Fibroblast of lung (primary cell): ENCODE data around the gene SLC45A1. TPM values are rescaled to one million over a fixed set of nuclear protein-coding genes. Genes with fewer than 3 reads are reported as not detected.

ENCODE experiments used
- DNase-seq, 2 donors: peaks; one replicate each; pipeline versions ENCODE4 v3.0.0 to v3.0.0-alpha.2; 2010; ENCODE audit warnings: low read depth in 2 of 2
- H2AFZ ChIP-seq: 2 replicates; pipeline ENCODE4 v1.5.1; 2012; ENCODE audit warnings: low read length, control low read depth, inconsistent platforms
- H3K27ac ChIP-seq: 2 replicates; pipeline ENCODE4 v1.5.1; 2011; ENCODE audit warnings: low read length, control low read depth; ENCODE audit not compliant: insufficient read depth
- H3K27me3 ChIP-seq: 2 replicates; pipeline ENCODE4 v1.5.1; 2011; ENCODE audit warnings: mild to moderate bottlenecking, low read length; ENCODE audit not compliant: control insufficient read depth, insufficient read depth
- H3K36me3 ChIP-seq: 2 replicates; pipeline ENCODE4 v1.5.1; 2011; ENCODE audit warnings: low read length; ENCODE audit not compliant: control insufficient read depth, insufficient read depth
- H3K4me1 ChIP-seq: 2 replicates; pipeline ENCODE4 v1.5.1; 2011; ENCODE audit warnings: low read length; ENCODE audit not compliant: control insufficient read depth, insufficient read depth; ENCODE audit errors: extremely low read depth
- H3K4me2 ChIP-seq: 2 replicates; pipeline ENCODE4 v1.5.1; 2011; ENCODE audit warnings: low read length, control low read depth; ENCODE audit not compliant: insufficient read depth; ENCODE audit errors: extremely low read depth
- H3K4me3 ChIP-seq, 4 experiments: fragments of 200-600 bp in 1 of 4; sonication (generic) in 1 of 4; replicated peaks in 1 of 4; 2 replicates each; pipeline ENCODE4 v1.5.1; 2011 to 2016; ENCODE audit warnings: low read length in 4 of 4, low read depth in 3 of 4, mild to moderate bottlenecking in 3 of 4, control low read depth in 2 of 4, inconsistent platforms in 1 of 4, mixed read lengths in 1 of 4; ENCODE audit not compliant: insufficient read depth in 1 of 4; ENCODE audit errors: control extremely low read depth in 1 of 4
- H3K79me2 ChIP-seq: 2 replicates; pipeline ENCODE4 v1.5.1; 2012; ENCODE audit warnings: mild to moderate bottlenecking, low read length, inconsistent platforms; ENCODE audit not compliant: control insufficient read depth, insufficient read depth
- H3K9ac ChIP-seq: 2 replicates; pipeline ENCODE4 v1.5.1; 2011; ENCODE audit warnings: mild to moderate bottlenecking, low read length, control low read depth; ENCODE audit not compliant: insufficient read depth
- H3K9me3 ChIP-seq: 2 replicates; pipeline ENCODE4 v1.5.1; 2012; ENCODE audit warnings: low read depth, low read length; ENCODE audit not compliant: control insufficient read depth, insufficient read depth
- H4K20me1 ChIP-seq: 2 replicates; pipeline ENCODE4 v1.5.1; 2011; ENCODE audit warnings: low read length; ENCODE audit not compliant: control insufficient read depth, insufficient read depth; ENCODE audit errors: extremely low read depth
- CTCF ChIP-seq, 2 donors: IDR thresholded peaks in 1 of 2; conservative IDR thresholded peaks in 1 of 2; 1 replicate in 1 of 2; 2 replicates in 1 of 2; pipeline ENCODE4 v1.5.1; 2011 to 2012; ENCODE audit warnings: low read length in 2 of 2, control low read depth in 1 of 2, inconsistent platforms in 1 of 2, low read depth in 1 of 2, mild to moderate bottlenecking in 1 of 2
- EZH2 ChIP-seq: IDR thresholded peaks from 2 replicates; pipeline ENCODE4 v1.5.1; 2012; ENCODE audit warnings: low read length, control low read depth, mild to moderate bottlenecking; ENCODE audit errors: missing control alignments
- polyA plus RNA-seq, 2 donors: library from polyadenylated mRNA; depleted of rRNA in 1 of 2; stranded (reverse) in 1 of 2; unstranded in 1 of 2; fragments of >200 nt; gene quantifications; 2 replicates each; pipeline ENCODE4 v1.2.1, GENCODE V29; 2011 to 2012; ENCODE audit warnings: missing spikeins in 1 of 2
- total RNA-seq: library from RNA; depleted of rRNA; stranded (reverse); fragments of >200 nt; gene quantifications from 2 replicates; pipeline ENCODE4 v1.2.1, GENCODE V29; 2014

Gene SLC45A1
- total and polyA plus RNA-seq, 2 donors (not counting 1 experiment from before 2014, with no cell fraction given), result 2.1 to 2.6 TPM

GRCh38 chr1:8315573-8316475, 2.1 kb upstream of the SLC45A1 start:
- Histone ChIP-seq H2AFZ (no peak overlapping the region), H3K36me3 (no peaks in the 10 kb centered on the region), H3K4me1 (peaks cover 9% of the 10 kb centered on the region), H3K4me2 (no peak overlapping the region), H3K4me3 (no peak overlapping the region), H4K20me1 (no peaks in the 10 kb centered on the region), H3K9ac (no peak overlapping the region), H3K27ac (no peak overlapping the region), H3K9me3 (no peaks in the 10 kb centered on the region), H3K79me2 (no peaks in the 10 kb centered on the region), H3K27me3 (no peaks in the 10 kb centered on the region)
- TF ChIP-seq EZH2, result no peak
- peak in 1 of 2 donors; percentile 21 for TF ChIP-seq CTCF (conservative IDR thresholded peaks at IDR 0.05 in 1 of 2, IDR thresholded peaks at IDR 0.05 in 1 of 2; ENCODE audit: low read depth in 1 of 2, low read length in 2 of 2)
- DNase-seq, result no peak

GRCh38 chr1:8318436-8318835, 522 bp downstream of the SLC45A1 start:
- Histone ChIP-seq H4K20me1 (no peaks in the 10 kb centered on the region), H3K4me2 (peak overlapping the region; percentile 88), H3K4me3 (peak overlapping the region; percentile 47 to 76 (median 70)), H3K36me3 (no peaks in the 10 kb centered on the region), H3K4me1 (peaks cover 9% of the 10 kb centered on the region), H3K79me2 (no peaks in the 10 kb centered on the region), H3K27me3 (no peaks in the 10 kb centered on the region), H3K9me3 (no peaks in the 10 kb centered on the region), H3K27ac (peak overlapping the region; percentile 64), H2AFZ (peak overlapping the region; percentile 58), H3K9ac (peak overlapping the region; percentile 84)
- no peak for DNase-seq
- TF ChIP-seq EZH2 (no peak), CTCF (conservative IDR thresholded peaks at IDR 0.05 in 1 of 2, IDR thresholded peaks at IDR 0.05 in 1 of 2; ENCODE audit: low read depth in 1 of 2, low read length in 2 of 2) (no peak)

- H4K20me1 ChIP-seq, result no peaks in the 10 kb centered on the region
- H3K9ac ChIP-seq, result no peak overlapping the region
- DNase-seq, result no peak
- no peaks in the 10 kb centered on the region for H3K9me3 ChIP-seq
- H3K4me1 ChIP-seq, result peaks cover 9% of the 10 kb centered on the region
- no peak overlapping the region for H3K4me2 ChIP-seq
- TF ChIP-seq EZH2 (no peak), CTCF (conservative IDR thresholded peaks at IDR 0.05 in 1 of 2, IDR thresholded peaks at IDR 0.05 in 1 of 2; ENCODE audit: low read depth in 1 of 2, low read length in 2 of 2) (no peak)
- H3K27me3 ChIP-seq, result no peaks in the 10 kb centered on the region
- no peaks in the 10 kb centered on the region for H3K79me2 ChIP-seq
- no peak overlapping the region for H3K27ac ChIP-seq
- H3K36me3 ChIP-seq, result no peaks in the 10 kb centered on the region
- no peak overlapping the region for H2AFZ ChIP-seq
- no peak overlapping the region for H3K4me3 ChIP-seq
Measured at GRCh38 chr1:8321612-8322011, 3.7 kb downstream of the SLC45A1 start.
